Immature natural killer cell (primary cell): ENCODE data around the gene PCP4. TPM values are rescaled to one million over a fixed set of nuclear protein-coding genes. Genes with fewer than 3 reads are reported as not detected.

ENCODE experiments used
- polyA plus RNA-seq, 3 donors: library from polyadenylated mRNA; unstranded; fragments of 300-500 nt; fragmentation: Illumina TruSeq; gene quantifications; one replicate each; pipeline ENCODE4 v1.2.3, GENCODE V29; 2021

PCP4 gene
- polyA plus RNA-seq, 3 donors from 2014 or later = not detected

Other genes starting within 250 kb of the PCP4 start
- gene IGSF5, start 122.3 kb upstream of the PCP4 start, polyA plus RNA-seq = not detected